NCI-H69 (cell line): ENCODE measurements around the gene SPAG5.

Experiments used
- DNase-seq: peaks from one replicate; lab custom pipeline; 2025; lab: John Stamatoyannopoulos, UW

The SPAG5 gene

GRCh38 chr17:28545787-28546415 lies 52.9 kb downstream of the SPAG5 start:
- no peak for DNase-seq

- DNase-seq: no peak
Observed at GRCh38 chr17:28545141-28545503, 53.7 kb downstream of the SPAG5 start.

GRCh38 chr17:28544402-28545140 lies 54.3 kb downstream of the SPAG5 start:
- DNase-seq: no peak

GRCh38 chr17:28541439-28541838 lies 57.4 kb downstream of the SPAG5 start:
- DNase-seq: no peak

GRCh38 chr17:28540231-28540630 lies 58.6 kb downstream of the SPAG5 start:
- DNase-seq: peak; percentile 49

- no peak for DNase-seq
Observed at GRCh38 chr17:28538296-28538895, 60.4 kb downstream of the SPAG5 start.

GRCh38 chr17:28537219-28537610 lies 61.6 kb downstream of the SPAG5 start:
- DNase-seq: no peak

GRCh38 chr17:28536532-28537218 lies 62.1 kb downstream of the SPAG5 start:
- peak; percentile 56 for DNase-seq

GRCh38 chr17:28534740-28535375 lies 64.0 kb downstream of the SPAG5 start:
- no peak for DNase-seq

GRCh38 chr17:28533091-28533807 lies 65.6 kb downstream of the SPAG5 start:
- DNase-seq: no peak

- no peak for DNase-seq
Observed at GRCh38 chr17:28532050-28532960, 66.5 kb downstream of the SPAG5 start.

- DNase-seq: no peak
Observed at GRCh38 chr17:28530926-28531325, 67.9 kb downstream of the SPAG5 start.

- DNase-seq: no peak
Observed at GRCh38 chr17:28530250-28530649, 68.6 kb downstream of the SPAG5 start.

GRCh38 chr17:28529013-28529400 lies 69.8 kb downstream of the SPAG5 start:
- DNase-seq: no peak

GRCh38 chr17:28528327-28529012 lies 70.4 kb downstream of the SPAG5 start:
- DNase-seq: peak; percentile 28

GRCh38 chr17:28527859-28528258 lies 71.0 kb downstream of the SPAG5 start:
- no peak for DNase-seq
